IPS-15b (cell line): Measurements from ENCODE around the gene STAT5B.

Experiments
- H3K27me3 ChIP-seq: one replicate; pipeline ENCODE4 v1.6.1; 2013; ENCODE audit warnings: low read length; ENCODE audit not compliant: control insufficient read depth, insufficient read depth
- H3K36me3 ChIP-seq: one replicate; pipeline ENCODE4 v1.6.1; 2013; ENCODE audit warnings: low read length; ENCODE audit not compliant: control insufficient read depth, insufficient read depth
- H3K4me1 ChIP-seq: one replicate; pipeline ENCODE4 v1.6.1; 2013; ENCODE audit warnings: mild to moderate bottlenecking, low read length; ENCODE audit not compliant: control insufficient read depth, insufficient read depth
- H3K4me3 ChIP-seq: one replicate; pipeline ENCODE4 v1.5.1; 2013; ENCODE audit warnings: low read depth, low read length
- H3K9ac ChIP-seq: one replicate; pipeline ENCODE4 v1.6.1; 2013; ENCODE audit warnings: low read depth, mild to moderate bottlenecking, low read length
- H3K9me3 ChIP-seq: one replicate; pipeline ENCODE4 v1.6.1; 2013; ENCODE audit warnings: mild to moderate bottlenecking, low read length; ENCODE audit not compliant: control insufficient read depth, insufficient read depth

STAT5B gene

GRCh38 chr17:42279776-42280630 is 3.8 kb upstream of the STAT5B start:
- Histone ChIP-seq H3K4me1 (peaks cover 6% of the 10 kb centered on the region), H3K9ac (no peak overlapping the region), H3K36me3 (no peaks in the 10 kb centered on the region), H3K27me3 (no peaks in the 10 kb centered on the region), H3K4me3 (no peak overlapping the region), H3K9me3 (no peaks in the 10 kb centered on the region)

- Histone ChIP-seq H3K9ac (no peak overlapping the region), H3K27me3 (no peaks in the 10 kb centered on the region), H3K36me3 (no peaks in the 10 kb centered on the region), H3K4me1 (peaks cover 28% of the 10 kb centered on the region), H3K9me3 (no peaks in the 10 kb centered on the region), H3K4me3 (peak overlapping the region; percentile 72)
These were observed 1.1 kb upstream of the STAT5B start for GRCh38 chr17:42277342-42277712.

GRCh38 chr17:42276609-42277341 is 584 bp upstream of the STAT5B start:
- peaks cover 31% of the 10 kb centered on the region for H3K4me1 ChIP-seq
- no peaks in the 10 kb centered on the region for H3K27me3 ChIP-seq
- H3K4me3 ChIP-seq, result peak overlapping the region; percentile 72
- no peaks in the 10 kb centered on the region for H3K36me3 ChIP-seq
- no peaks in the 10 kb centered on the region for H3K9me3 ChIP-seq
- H3K9ac ChIP-seq, result peak overlapping the region; percentile 37

- H3K9me3 ChIP-seq, result no peaks in the 10 kb centered on the region
- peak overlapping the region; percentile 68 for H3K4me3 ChIP-seq
- no peaks in the 10 kb centered on the region for H3K27me3 ChIP-seq
- H3K9ac ChIP-seq, result peak overlapping the region; percentile 70
- peaks cover 31% of the 10 kb centered on the region for H3K4me1 ChIP-seq
- no peaks in the 10 kb centered on the region for H3K36me3 ChIP-seq
These were observed 448 bp downstream of the STAT5B start for GRCh38 chr17:42275527-42276358.

GRCh38 chr17:42274812-42275526 is 1.2 kb downstream of the STAT5B start:
- peak overlapping the region; percentile 70 for H3K9ac ChIP-seq
- peaks cover 31% of the 10 kb centered on the region for H3K4me1 ChIP-seq
- H3K27me3 ChIP-seq, result no peaks in the 10 kb centered on the region
- H3K36me3 ChIP-seq, result no peaks in the 10 kb centered on the region
- no peaks in the 10 kb centered on the region for H3K9me3 ChIP-seq
- peak overlapping the region; percentile 68 for H3K4me3 ChIP-seq

GRCh38 chr17:42274253-42274542 is 2.0 kb downstream of the STAT5B start:
- no peak overlapping the region for H3K4me3 ChIP-seq
- no peak overlapping the region for H3K9ac ChIP-seq
- peaks cover 31% of the 10 kb centered on the region for H3K4me1 ChIP-seq
- H3K9me3 ChIP-seq, result no peaks in the 10 kb centered on the region
- no peaks in the 10 kb centered on the region for H3K27me3 ChIP-seq
- H3K36me3 ChIP-seq, result no peaks in the 10 kb centered on the region

GRCh38 chr17:42273474-42274252 is 2.5 kb downstream of the STAT5B start:
- Histone ChIP-seq H3K4me3 (no peak overlapping the region), H3K9me3 (no peaks in the 10 kb centered on the region), H3K36me3 (no peaks in the 10 kb centered on the region), H3K9ac (no peak overlapping the region), H3K4me1 (peaks cover 31% of the 10 kb centered on the region), H3K27me3 (no peaks in the 10 kb centered on the region)

GRCh38 chr17:42272162-42272907 is 3.9 kb downstream of the STAT5B start:
- Histone ChIP-seq H3K4me3 (no peak overlapping the region), H3K9ac (no peak overlapping the region), H3K9me3 (no peaks in the 10 kb centered on the region), H3K36me3 (no peaks in the 10 kb centered on the region), H3K4me1 (peaks cover 30% of the 10 kb centered on the region), H3K27me3 (no peaks in the 10 kb centered on the region)

GRCh38 chr17:42271779-42272035 is 4.5 kb downstream of the STAT5B start:
- no peak overlapping the region for H3K9ac ChIP-seq
- no peaks in the 10 kb centered on the region for H3K27me3 ChIP-seq
- no peaks in the 10 kb centered on the region for H3K36me3 ChIP-seq
- H3K4me1 ChIP-seq, result peaks cover 27% of the 10 kb centered on the region
- H3K9me3 ChIP-seq, result no peaks in the 10 kb centered on the region
- no peak overlapping the region for H3K4me3 ChIP-seq

- Histone ChIP-seq H3K4me1 (peaks cover 27% of the 10 kb centered on the region), H3K4me3 (no peak overlapping the region), H3K36me3 (no peaks in the 10 kb centered on the region), H3K27me3 (no peaks in the 10 kb centered on the region), H3K9me3 (no peaks in the 10 kb centered on the region), H3K9ac (no peak overlapping the region)
These were observed 5.0 kb downstream of the STAT5B start for GRCh38 chr17:42271006-42271778.
